ENCODE results near the gene RCOR3.
"Not testable (repeated sequence)": the region's sequence is repeated elsewhere in the genome, so short reads cannot be mapped to it uniquely, and the experiment has no call there.

Gene RCOR3

DNA sequence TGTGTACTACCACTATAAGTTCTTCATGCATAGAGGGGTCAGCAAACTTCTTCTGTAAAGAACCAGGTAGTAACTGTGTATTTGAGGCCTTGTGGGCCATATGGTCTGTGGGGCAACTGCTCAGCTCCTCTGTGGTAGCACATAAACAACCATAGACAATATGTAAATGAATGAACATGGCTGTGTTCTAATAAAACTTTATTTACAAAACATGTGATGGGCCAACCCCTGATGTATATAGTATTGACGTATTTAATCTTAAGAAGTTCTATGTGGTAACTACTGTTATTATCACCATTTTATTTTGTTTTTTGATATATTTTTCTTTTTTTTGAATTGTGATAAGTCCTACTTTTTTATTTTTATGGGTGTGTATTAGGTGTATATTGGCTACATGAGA is 82.8 kb downstream of the RCOR3 start:
- DNase-seq = no peak

GRCh38 chr1:211343607-211344006 is 84.4 kb downstream of the RCOR3 start:
- peak in 3 of 4 experiments; percentile 38 to 55 (median 45) for DNase-seq

DNA sequence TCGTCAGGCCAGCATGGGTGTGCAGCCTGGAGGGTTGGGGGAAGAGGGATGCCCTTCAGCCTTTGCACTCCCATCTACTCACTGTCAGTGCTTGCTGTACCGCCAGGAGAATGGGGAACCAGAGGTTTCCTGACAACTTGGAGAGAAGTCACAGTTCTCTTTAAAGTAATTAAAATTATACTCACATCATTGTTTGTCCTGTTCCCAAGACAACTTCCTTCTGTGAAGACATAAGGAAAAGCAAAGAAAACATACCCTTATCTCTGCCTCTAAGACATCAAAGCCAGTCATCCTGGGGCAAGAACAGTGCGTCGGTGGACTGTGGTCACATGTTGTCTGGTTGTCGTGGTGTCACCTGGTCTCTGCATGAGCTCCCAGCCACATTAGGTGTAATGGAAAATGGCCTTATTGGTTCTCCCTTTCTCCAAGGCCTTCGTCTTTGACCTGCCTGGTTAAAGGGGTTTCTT is 85.0 kb downstream of the RCOR3 start:
- peak; percentile 38 to 78 (median 56) for DNase-seq

GRCh38 chr1:211345719-211346118 is 86.6 kb downstream of the RCOR3 start:
- DNase-seq = no peak

DNA sequence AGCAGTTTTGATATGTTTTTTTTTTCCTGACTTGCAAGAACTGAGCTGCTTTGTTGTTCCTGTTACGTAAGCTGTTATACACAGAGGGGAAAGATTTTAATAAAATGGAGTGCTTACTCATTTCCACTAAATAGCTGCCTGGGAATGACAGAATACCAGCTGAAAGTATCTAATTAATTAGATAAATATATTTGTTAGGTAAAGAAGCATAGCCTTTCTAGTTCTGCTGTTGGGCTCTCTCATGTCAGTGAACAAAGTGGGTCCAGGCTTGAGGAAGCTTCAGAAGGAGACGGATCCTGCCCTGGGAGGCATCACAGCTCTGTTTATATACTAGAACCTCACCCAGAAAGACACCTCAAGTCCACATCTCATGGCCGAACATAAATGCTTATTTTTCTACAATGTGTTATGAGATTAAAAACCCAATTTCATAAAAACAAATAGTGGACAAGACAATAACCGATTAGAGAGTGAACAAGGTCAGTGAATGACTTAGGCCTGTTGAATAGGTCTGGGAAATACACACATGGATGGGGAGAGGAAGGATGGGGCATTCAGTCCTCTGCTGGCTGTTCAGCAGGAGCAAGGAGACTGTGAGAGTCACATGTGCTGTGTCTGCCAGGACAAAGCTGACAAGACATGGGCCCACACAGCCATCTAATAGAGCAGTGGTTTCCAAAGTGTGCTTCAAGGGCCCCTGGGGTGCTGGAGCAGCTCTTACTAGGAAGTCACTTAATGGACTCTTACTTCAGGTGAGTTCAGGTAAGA is 88.1 kb downstream of the RCOR3 start:
- DNase-seq = no peak

DNA sequence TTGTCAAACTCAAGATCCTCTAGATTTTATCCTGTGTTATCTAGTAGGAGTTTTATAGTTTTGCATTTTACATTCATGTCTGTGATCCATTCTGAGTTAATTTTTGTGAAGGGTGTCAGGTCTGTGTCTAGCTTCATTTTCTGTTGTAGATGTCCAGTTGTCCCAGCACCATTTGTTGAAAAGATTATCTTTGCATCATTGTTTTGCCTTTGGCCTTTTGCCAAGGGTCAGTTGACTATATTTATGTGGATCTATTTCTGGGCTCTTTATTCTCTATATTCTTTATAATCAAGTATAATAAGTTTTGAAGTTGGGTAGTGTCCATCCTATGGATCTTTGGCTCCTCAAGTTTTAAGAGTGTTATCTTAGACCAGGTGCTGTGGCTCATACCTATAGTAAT is 89.4 kb downstream of the RCOR3 start:
- DNase-seq = no peak

- no peak for DNase-seq
Observed at GRCh38 chr1:211349741-211350140, 90.6 kb downstream of the RCOR3 start.

DNA sequence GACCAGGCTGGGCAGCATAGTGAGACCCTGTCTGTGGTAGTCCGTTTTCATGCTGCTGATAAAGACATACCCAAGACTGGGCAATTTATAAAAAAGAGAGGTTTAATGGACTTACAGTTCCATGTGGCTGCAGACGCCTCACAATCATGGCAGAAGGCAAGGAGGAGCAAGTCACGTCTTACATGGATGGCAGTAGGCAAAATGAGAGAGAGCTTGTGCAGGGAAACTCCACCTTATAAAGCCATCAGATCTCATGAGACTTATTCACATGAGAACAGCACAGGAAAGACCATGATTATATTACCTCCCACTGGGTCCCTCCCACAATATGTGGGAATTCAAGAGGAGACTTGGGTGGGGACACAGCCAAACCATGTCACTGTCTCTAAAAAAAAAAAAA is 92.9 kb downstream of the RCOR3 start:
- not testable (repeated sequence) for DNase-seq

DNA sequence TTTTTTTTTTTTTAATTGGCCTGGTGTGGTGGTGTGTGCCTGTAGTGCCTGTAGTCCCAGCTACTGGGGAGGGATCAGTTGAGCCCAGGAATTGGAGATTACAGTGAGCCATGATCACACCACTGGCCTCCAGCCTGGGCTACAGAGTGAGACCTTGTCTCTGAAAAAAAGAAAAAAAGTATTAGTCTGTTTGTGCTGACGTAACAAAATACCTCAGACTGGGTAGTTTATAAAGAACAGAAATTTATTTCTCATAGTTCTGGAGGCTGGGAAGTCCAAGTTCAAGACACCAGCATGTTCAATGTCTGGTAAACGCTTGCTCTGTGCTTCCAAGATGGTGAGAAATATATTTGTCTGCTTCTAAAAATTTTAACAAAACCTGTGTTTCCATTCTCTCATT is 93.3 kb downstream of the RCOR3 start:
- DNase-seq = no peak

- DNase-seq = peak; percentile 46 to 65 (median 57)
Observed at GRCh38 chr1:211352985-211353515, 93.9 kb downstream of the RCOR3 start.

- no peak for DNase-seq
Observed at GRCh38 chr1:211353562-211354212, 94.5 kb downstream of the RCOR3 start.

GRCh38 chr1:211355873-211356272 is 96.7 kb downstream of the RCOR3 start:
- DNase-seq = no peak

DNA sequence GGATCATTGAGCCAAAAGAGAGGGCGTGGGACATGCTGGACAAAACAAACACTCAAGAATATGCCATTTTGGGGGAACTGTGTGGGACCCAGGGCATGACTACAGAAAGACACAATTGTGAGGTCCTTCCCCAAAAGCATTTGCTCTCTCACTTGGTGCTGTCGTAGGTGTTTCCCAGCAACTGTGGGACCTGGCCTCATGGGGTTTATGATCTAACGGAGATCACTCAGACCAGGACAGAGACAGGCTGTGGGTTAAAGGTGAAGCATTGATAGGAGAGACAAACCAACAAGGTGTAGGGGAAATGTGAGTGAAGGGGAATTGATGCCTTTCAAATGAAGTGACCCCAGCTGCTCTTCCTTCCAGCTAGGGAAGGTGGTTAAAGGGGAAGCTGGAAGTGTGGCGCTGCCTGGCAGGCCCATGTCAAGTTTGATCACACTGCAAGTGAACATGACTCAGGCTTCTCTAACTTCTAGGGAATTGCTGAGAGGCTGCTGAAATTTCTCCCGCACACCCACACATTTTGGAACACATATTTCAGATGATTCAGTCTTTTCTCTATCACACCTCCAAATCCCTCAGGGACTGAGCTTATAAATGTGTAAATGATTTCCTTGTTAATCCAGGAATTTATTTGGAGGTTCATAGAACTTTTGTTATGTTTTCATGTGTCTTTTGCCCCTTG is 97.7 kb downstream of the RCOR3 start:
- DNase-seq = peak; percentile 56 to 81 (median 80)

GRCh38 chr1:211358685-211359084 is 99.5 kb downstream of the RCOR3 start:
- no peak for DNase-seq

- no peak for DNase-seq
Observed at GRCh38 chr1:211359876-211360275, 100.7 kb downstream of the RCOR3 start.

DNA sequence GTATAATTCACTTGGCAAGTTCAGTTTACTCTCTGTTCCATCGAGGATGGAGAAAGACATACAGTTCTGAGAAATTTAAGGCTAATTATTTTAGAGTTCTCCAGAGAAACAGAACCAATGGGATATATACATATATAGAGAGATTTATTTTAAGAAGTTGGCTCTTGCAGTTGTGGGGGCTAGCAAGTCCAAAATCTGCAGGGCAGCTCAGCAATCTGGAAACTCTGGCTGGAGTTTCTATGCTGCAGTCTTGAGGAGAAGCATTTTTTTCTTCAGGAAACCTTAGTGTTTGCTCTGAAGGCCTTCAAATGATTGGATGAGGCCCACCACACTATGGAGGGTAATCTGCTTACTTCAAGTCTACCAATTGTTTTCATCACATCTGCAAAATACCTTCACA is 102.0 kb downstream of the RCOR3 start:
- no peak for DNase-seq

Data from suppressor macrophage (primary cell).